Measurements from ENCODE around the gene SUSD4.

DNA sequence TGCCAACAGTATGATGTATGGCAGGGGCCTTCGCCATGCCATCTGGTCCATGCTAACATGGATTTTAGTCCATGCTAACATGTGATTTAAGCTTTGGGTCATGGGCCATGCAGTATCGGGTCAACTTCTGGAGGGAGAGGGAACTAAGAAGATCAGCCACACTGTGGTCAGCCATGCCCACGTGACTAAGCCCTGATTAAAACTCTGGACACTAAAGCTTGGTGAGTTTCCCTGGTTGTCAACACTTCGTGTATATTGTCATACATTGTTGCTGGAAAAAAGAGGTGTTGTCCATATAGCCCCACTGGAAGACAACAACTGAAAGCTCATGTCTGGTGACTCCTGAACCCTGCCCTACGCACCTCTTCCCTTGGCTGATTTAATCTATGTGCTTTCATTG lies 90.5 kb downstream of the SUSD4 start:
- TF ChIP-seq, protein P1, sequence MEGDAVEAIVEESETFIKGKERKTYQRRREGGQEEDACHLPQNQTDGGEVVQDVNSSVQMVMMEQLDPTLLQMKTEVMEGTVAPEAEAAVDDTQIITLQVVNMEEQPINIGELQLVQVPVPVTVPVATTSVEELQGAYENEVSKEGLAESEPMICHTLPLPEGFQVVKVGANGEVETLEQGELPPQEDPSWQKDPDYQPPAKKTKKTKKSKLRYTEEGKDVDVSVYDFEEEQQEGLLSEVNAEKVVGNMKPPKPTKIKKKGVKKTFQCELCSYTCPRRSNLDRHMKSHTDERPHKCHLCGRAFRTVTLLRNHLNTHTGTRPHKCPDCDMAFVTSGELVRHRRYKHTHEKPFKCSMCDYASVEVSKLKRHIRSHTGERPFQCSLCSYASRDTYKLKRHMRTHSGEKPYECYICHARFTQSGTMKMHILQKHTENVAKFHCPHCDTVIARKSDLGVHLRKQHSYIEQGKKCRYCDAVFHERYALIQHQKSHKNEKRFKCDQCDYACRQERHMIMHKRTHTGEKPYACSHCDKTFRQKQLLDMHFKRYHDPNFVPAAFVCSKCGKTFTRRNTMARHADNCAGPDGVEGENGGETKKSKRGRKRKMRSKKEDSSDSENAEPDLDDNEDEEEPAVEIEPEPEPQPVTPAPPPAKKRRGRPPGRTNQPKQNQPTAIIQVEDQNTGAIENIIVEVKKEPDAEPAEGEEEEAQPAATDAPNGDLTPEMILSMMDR (IDR thresholded peaks at IDR 0.05; ENCODE audit: low read length): no peak
- no peak for TF ChIP-seq EZH2 (IDR thresholded peaks at IDR 0.05; ENCODE audit: borderline replicate concordance, low read length)

All from OCI-LY1 (cell line).